Limb (tissue), 2 donors: ENCODE measurements around the gene A4GALT.

Experiments used
- DNase-seq, 2 donors: peaks; one replicate each; pipeline ENCODE4 v3.0.0-alpha.2; 2016; ENCODE audit errors: extremely low spot score in 2 of 2

A4GALT gene

GRCh38 chr22:42702675-42703074 lies 18.0 kb downstream of the A4GALT start:
- no peak for DNase-seq

DNA sequence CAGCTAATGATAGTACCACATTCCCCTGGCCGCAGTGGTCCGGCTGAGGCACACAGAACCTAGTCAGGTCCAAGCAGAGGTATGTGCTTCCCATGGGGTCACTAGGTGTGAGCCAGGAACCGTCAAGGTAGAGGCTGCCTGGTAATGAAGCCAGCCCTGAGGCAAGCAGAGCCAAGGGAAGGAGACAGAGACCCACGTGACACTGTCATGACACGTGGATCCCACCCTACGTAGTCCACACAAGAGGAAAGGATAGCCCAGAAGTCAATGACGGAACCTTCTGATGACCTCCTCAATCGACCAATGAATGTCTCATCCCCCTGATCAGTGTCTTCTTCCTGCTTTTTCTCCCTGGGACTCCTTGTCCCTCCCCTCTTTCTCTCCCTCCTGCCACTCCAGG lies 19.0 kb downstream of the A4GALT start:
- DNase-seq, result no peak

GRCh38 chr22:42700901-42701300 lies 19.8 kb downstream of the A4GALT start:
- no peak for DNase-seq

DNA sequence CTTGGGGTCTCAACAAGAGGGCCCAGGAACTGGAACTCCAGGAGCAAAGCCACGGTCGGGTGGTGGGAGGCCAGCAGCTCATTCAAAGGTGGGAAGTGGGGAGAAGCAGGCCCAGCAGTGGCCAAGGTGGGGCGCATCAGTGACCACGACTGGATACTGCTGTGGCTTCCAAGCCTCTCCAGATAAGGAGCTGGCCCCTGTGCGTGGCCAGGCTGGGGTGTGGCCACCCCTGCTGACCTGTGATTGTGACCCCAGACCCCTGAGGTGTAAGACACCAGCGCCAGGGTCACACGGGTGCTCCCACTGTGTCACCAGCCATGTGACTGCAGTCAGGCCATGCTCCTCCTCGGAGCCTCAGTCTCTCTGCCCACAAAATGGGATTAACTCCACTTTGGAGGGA lies 20.3 kb downstream of the A4GALT start:
- DNase-seq, result no peak

DNA sequence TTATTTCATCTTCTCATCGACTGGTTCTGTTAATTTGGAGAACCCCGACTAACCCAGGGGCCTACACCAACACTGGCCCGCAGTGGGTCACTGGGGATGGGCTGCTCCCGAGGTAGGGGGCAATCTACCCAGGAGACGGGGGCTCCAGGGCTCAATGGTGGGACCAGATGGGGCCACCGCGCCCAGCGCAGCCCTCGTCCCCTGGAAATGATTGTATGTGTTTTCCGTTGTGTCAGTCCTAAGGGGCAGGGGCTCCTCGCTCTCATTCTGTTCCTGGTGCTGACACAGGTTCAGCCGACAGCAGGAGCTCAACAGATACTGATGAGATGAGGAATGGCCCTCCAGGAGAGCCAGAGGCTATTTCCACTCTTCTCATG lies 20.7 kb downstream of the A4GALT start:
- no peak for DNase-seq

DNA sequence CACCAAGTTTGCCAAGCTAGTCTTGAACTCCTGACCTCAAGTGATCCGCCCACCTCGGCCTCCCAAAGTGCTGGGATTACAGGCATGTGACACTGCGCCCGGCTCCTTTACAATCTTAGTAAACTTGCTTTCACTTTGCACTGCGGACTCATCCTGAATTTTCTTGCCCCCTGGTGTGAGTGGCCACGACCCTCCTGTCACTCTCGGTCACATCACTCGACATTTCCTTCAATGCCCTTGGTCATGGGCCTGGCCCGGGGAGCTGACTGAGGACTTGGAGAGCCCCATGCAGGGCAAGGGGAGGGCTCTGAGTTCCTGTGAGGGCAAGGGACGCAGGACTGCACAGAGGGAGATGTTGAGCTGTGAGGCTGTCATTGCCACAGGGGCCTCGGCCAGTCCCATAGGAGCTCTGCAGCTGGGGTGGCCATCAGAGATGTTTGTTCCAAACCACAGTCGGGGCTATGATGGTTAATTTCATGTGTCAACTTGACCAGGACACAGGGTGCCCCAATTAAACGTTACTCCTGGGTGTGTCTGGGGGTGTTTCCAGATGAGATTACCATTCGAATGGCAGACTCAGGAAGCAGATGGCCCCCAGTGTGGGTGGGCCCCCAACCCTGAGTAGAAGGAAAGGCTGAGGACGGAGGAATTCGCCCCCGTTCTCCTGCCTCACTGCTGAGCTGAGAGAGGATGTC lies 21.2 kb downstream of the A4GALT start:
- DNase-seq, result no peak

GRCh38 chr22:42697542-42698013 lies 23.1 kb downstream of the A4GALT start:
- DNase-seq, result peak; percentile 42 to 71

GRCh38 chr22:42696331-42696967 lies 24.2 kb downstream of the A4GALT start:
- no peak for DNase-seq

- no peak for DNase-seq
Measured at GRCh38 chr22:42695294-42695693, 25.4 kb downstream of the A4GALT start.

DNA sequence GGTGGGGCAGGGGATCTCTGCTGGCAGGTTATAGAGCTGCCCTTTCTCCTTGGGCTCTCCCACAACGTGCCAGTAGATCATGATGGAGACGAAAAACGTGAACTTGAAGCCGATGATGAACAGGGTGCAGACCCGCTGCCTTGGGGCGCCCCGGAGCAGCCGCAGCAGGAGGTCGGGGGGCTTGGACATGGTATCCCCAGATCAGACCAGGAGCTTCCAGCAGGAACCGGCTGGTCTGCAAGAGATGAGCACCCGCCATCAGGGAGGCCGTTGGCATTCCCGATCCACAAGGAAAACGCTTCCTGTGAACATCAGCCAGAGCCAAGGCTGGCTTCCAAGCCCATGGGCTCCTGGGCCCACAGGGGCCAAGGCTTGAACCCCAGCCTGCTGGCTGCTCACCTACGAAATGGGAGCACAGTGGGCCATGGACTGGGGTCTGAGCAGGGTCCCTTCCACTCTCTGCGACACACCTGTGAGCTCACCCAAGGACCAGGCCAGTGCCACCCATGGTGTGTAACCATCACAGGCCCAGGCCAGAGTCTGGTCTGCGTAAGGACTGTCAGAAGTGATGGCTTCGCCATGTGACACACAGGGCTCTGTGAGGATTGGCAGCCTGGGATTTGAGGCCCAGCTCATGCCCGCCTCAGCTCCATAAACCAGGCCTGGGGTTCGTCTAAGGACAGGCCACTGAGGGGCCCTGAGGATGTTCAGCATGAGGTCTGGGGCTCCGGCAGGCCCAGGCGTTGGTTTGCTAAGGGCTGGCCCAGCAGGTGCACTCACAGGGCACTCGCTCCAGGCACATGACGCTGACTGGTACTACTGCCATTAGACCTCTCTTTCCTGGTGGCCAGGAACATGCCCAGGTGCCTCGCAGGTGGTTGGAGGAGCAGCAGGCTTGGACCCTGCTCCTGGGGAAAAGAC lies 26.6 kb downstream of the A4GALT start:
- DNase-seq, result no peak

DNA sequence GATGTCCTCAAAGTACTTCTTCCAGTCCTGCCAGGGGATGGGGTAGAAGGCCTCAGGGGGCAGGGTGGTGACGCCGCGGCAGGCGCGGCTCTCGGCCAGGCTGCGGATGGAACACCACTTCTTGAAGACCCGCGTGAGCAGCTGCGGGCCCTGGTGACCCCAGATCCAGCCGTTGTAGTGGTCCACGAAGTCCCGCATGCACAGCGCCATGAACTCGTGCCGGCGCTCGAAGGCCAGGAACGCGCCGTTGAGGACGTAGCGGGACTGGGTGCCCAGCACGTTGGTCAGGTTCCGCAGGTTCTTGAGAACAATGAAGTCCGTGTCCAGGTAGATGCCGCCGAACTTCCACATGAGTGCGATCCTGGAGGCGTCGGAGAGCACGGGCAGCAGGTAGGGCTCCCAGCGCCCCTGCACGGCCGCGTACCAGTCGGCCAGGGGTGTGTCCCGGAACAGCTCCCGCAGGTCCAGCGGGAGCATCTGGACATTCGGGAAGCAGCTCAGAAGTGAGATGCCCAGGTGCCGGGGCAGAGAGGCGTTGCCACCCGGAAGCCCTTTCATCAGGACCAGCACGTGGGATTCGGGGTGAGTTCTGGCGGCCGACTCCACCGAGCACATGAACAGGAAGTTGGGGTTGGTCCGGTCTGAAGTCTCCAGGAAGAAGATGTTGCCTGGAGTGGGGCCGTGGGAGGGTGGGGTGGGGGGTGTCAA lies 27.5 kb downstream of the A4GALT start:
- no peak for DNase-seq

DNA sequence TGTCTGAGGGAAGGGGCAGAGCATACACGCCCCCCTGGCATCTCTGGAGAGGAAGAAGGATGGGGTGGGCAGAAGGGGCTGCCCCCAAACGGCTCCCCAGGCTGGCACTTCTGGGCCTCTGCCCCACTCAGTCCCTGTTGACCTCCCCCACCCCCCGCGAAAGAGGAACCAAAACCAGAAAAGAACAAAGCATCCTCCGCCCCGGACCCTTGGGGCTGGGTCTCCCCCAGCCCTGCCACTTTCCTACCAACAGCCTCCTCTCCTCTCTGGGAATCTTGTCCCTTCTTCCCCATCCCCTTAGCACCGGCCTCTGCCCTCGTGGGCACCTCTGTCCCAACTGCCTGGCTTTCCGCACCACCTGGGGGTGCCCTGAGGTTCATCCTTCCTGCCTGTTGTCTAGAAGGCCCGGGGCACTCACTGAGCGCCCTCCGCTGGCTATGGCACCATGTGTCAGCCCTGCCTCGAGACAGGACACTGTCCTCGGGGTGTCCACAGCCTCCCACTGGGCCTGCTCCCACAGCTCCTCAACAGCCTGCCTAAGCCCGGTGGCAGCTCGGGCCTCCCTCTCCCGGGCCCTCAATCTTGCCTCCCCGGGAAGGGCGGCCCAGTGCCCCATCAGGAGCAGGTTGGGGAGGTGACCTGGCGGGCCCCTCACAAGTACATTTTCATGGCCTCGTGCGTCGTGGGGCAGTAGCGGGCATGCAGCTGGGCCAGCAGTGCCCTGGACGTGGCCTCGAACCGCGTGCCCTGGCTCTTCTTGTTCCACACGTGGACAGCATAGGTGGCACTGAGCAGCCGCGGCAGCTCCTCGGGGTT lies 28.2 kb downstream of the A4GALT start:
- DNase-seq, result no peak

GRCh38 chr22:42691440-42691839 lies 29.2 kb downstream of the A4GALT start:
- no peak for DNase-seq

- peak; percentile 90 to 95 for DNase-seq
Measured at GRCh38 chr22:42688241-42689211, 32.1 kb downstream of the A4GALT start.

GRCh38 chr22:42686756-42687491 lies 33.7 kb downstream of the A4GALT start:
- no peak for DNase-seq

- peak; percentile 44 to 70 for DNase-seq
Measured at GRCh38 chr22:42685941-42686653, 34.6 kb downstream of the A4GALT start.

DNA sequence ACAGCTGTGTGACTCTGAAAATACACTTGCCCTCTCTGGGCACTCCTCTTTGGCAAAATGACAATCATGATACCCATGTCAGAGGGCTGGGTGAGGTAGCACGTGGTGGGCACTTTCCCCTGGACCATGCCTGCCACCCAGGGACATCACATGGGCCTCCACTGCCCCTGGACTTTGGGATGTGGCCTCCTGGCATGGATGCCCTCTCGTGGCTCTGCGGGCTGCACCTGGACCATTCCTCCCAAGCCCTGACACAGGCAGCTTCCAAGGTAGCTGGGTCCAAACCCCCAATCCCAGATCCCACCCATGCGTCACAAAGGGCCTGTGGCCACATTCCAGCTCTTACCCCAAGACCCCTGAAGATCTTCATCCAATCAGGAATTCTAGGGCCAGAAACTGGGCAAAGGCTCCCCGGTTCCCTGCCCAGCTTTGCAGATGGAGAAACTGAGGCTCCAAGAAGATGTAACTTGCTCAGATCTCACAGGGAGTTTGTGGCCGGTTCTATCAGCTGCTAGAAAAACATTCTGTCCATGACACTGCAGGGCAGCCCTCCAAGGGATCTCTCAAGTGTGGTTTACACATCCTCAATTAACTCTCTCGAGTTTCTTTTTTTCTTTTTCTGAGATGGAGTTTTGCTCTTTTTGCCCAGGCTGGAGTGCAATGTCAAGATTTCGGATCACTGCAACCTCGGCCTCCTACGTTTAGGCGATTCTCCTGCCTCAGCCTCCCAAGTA lies 36.0 kb downstream of the A4GALT start:
- DNase-seq, result no peak
